HG02870 (cell line): Measurements from ENCODE around the gene JDP2.

Source experiments
- ATAC-seq: cut with Tn5 transposase; IDR thresholded peaks from one replicate; pipeline ENCODE4 v1.9.1; 2021; ENCODE audit warnings: mild to moderate bottlenecking, moderate library complexity; ENCODE audit not compliant: unreplicated experiment

JDP2 gene

GRCh38 chr14:75409316-75410205, 18.3 kb upstream of the JDP2 start:
- no peak for ATAC-seq

DNA sequence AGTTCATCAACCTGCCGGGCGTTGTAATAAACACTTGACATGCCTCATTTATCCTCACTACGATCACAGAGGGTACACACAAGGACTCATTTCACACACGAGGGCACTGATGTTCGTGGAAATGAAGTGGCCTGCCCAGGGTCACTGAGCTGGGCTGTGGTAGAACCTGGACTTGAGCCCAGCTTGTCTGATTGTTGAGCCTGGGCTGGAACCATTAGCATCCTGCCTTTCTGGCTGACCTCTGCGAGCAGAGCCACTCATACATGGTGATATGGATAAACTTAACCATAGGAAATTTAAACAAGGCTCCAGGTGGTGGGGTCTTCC, 16.6 kb upstream of the JDP2 start:
- ATAC-seq: no peak

DNA sequence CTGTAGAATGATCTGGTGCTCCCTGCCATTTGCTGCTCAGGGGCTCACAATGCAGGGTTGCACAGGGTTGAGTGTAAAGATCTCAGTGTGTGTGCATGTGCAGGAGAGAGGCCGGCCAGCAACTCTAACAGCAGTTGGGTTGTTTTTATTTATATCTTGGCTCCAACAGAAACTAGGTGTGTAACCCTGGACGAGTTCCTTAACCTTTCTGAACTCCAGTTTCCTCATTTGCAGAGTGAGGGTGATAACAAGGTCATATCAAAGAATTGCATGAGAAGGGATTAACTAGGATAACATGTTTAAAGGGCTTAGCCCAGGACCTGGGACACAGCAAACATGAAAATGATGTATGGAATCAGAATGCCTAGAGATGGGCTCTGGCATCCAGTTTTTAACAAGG, 14.8 kb upstream of the JDP2 start:
- no peak for ATAC-seq

- no peak for ATAC-seq
These were observed 10.1 kb upstream of the JDP2 start for GRCh38 chr14:75417674-75418073.

DNA sequence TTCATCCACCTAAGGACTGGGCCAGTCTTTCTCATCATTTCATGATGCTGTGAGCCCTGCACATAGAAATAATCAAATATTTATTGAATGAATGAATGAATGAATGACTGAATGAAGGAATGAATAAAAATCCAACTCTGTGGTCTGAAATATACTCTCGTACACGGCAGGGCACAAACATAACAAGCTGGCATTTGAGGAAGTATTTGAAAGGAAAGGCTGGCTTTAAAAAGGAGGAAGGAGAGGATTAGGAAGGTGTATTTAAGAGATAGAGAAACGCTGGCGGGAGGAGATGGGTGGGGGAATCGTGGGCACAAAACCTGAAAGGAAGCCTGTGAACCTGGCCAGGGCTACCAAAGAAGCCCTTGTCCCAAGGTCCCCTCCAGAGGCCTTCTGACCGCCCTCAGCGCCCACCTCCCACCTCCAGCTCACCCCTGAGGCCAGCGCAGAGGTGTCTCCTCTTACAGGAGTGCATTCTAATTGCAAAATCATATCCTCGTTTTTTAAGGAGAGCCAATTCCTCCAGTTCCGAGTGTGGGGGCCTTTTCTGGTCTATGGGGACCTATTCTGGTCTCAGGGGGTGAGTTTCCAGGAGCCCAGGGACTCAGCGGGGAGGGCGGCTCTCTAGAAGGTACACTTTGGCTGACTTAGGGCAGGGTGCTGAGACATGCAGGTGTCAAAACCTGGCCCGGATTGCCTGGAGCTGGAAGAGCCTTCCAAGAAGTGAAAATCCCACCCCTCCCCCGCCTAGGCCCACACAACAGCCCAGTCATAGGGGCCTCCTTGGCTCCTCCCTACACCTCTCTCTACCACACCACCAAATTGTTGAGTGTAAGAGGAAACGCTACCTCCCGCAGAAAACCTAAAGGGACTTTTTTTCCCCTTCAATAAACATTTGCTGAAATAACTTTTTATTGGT, 8.7 kb upstream of the JDP2 start:
- peak; percentile 69 for ATAC-seq

DNA sequence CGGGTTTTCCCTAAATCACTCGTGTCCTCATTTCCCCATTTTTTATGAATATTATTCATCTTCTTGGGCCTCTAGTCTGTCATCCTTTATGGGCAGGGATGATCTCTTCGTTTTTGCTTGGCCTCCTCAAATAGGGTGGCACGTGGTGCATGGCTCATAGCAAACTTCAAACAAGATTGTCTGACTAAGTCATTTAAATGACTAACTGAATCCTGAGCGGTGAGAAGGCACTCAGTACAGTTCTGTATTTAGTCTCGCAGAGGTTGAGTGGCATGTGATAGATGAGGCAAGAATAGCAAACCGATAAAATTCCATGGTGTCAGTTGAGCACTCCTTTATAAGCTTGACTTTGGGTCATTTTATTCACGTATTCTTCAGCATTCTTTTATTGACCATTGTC, 5.7 kb upstream of the JDP2 start:
- ATAC-seq: no peak

- no peak for ATAC-seq
These were observed 3.3 kb upstream of the JDP2 start for GRCh38 chr14:75424496-75424895.

DNA sequence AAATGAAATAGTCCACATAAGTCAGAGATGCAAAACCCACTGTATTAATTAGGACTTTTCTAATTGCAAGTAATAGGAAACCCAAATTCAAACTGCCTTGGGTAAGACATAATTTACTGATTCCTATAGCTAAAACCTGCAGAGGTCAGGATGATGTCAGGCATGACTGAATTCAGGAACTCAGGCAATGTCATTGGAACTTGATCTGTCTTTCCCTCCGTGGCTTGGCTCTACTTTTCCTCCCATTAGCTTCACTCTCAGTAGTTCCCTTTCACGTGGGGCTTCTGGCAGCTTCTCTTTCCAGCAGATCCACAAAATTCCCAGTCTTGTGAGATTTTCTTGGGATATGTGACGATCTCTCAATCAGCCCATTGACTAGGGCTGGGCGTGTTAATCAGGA, 2.4 kb upstream of the JDP2 start:
- no peak for ATAC-seq

GRCh38 chr14:75426332-75427125, 1.3 kb upstream of the JDP2 start:
- ATAC-seq: peak; percentile 67

GRCh38 chr14:75427126-75427481, 718 bp upstream of the JDP2 start:
- ATAC-seq: peak; percentile 20

DNA sequence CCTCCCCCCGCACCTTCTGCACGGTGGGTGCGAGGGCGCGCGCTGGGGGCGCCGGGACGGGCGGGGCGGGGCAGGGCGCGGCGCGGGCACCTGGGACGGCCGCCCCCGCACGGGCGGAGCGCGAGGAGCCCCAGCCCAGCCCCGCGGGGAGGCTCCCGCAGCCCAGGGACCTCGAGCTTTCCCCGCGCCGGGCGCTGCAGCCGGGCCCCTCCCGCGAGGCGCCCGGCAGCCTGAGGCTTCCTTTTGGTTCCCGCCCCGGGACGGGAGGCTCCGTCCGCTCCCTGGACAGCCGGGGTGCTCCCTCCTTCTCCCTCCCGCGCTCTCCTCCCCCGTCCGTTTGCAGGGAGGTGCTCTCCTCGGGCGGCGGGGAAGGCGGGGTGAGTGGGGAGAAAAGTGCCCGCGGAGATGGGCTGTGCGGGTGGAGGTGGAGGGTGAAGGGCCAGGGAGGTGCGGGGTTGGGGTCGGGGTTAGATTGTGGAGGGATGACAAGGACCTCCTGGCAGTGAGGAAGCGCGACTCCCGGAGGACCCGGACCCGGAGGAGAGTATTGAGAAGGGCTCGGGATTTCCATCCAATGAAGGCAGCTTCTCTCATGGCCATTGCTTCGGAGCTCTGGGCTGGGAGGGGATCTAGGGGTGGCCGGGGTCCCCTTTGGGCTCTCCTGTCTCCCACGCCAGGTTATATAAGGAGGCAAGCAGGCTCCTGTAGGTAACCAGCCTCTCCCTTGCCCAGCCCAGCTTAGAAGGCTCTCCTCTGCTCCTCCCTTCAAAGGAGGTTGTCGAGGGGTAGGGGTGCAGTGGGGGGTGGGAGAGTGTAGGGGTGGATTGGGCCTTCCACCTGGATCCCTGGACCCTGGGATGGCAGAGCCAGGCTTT, 645 bp downstream of the JDP2 start:
- ATAC-seq: peak; percentile 15

GRCh38 chr14:75429562-75429961, 1.7 kb downstream of the JDP2 start:
- ATAC-seq: no peak

- no peak for ATAC-seq
These were observed 2.3 kb downstream of the JDP2 start for GRCh38 chr14:75430116-75430515.

DNA sequence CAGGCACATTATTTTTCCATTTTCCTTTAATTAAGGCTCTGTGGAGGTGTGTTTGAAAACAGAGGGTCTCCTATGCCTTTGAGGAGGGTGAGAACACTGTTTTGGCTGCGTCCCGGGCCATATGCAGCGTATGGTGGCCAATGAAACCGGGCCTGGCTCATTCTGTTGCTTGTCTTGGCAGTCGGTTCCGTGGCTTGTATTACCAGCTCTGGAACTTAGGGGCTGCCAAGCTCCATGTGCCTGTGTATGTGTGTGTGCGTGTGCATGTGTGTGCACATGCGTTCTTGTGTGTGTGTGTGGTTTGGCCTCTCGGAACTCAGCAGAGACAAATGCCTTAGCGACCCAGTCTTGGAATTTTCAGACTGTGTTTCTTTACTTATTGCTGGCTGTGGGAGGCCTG, 2.7 kb downstream of the JDP2 start:
- ATAC-seq: no peak

- no peak for ATAC-seq
These were observed 3.2 kb downstream of the JDP2 start for GRCh38 chr14:75430976-75431375.

DNA sequence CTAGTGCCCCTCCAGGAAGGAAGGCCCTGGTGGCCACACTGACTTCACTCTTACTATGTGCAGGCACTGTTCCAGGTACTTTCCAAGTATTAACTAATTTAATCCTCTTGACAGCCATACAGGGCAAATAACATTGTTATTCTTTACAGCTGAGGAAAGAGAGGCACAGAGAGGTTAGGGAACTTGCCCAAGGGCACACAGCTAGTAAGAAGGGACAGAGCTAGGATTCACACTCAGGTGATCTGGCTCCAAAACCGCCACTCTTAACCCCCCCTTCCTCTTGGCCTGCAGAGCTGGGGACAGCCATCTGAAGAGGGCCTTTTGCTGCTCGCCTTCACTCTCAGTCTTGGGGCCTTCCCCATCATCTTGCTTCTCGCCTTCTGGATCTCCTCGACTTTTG, 4.0 kb downstream of the JDP2 start:
- no peak for ATAC-seq

DNA sequence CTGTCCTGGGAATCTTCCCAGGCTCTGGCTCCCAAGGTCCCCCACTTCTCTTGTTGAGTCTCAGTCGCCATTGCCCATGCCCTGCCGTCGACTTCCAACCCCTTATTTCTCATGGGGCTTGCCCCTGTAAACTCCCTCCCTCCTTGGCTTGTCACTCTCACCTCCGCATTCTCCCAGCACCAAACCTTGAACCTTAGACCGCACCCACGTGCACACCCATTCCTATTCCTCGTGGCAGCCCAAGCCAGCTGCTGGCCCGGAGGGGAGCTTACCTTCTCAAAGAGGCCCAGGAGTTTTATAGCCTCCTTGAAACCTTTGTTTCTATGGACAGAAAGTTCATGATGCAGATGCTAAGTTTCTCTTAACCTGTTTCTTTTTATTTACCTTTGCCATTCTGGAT, 4.6 kb downstream of the JDP2 start:
- ATAC-seq: no peak

DNA sequence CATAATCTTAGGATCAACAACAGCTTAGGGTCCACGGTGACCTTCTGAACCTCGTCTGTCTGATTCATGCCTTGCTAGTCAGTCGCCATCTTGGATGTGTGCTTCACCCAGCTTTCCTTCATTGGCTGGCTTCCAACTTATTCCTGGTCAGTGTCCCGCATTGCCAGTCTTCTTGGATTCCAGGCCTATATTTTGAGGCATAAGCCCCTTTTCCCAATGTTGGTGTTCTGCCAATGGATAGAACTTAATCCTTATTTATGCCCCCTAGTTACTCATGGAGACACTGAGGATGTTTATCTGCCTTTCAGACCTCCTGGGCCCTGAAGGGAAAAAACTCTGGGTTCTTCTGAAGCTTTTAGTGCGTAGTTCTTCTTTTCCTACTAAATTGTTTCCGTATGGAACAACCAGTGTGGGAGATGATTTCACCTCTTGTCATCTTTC, 5.8 kb downstream of the JDP2 start:
- no peak for ATAC-seq

DNA sequence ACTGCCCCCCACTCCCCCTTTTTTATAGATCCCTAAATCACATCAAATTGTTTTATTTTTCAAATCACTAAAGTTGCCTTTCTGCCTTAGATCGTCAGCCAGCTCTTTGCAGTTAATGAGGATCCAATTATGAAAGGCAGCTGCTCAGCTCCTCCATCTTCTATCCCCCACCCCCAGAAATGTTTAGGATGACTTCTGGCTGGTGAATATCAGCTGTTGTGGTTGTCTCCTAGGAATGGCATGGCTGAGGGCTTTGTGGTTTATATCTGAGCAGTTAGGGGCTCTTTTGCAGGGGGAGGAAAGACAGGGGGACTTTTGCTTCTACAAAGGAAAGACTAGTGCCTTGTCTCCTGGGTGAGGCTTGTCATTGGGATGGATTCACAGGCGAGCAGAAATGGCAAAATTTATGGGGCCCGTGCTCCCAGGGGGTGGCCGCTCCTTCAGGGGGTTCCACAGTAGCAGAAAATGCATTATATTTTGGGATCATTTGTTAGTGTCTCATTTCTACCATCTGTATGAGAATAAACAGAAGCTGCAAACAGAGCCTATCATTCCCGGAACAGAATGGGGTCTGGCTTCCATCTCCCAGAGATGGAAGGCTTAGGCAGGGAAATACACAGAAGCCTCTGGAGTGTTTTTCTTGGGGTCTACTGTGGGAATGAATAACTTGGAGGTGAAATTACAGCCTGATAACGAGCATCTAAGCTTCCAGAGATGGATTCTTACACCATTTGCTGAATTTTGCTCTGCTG, 6.5 kb downstream of the JDP2 start:
- ATAC-seq: no peak

GRCh38 chr14:75434890-75435248, 7.0 kb downstream of the JDP2 start:
- no peak for ATAC-seq
